Activated T-cell treated with anti-CD3 and anti-CD28 coated beads for 4 hours (primary cell): Measurements from ENCODE around the gene ANKRD52.

Experiments
- DNase-seq: peaks from one replicate; pipeline ENCODE4 v3.0.0-alpha.2; 2020

Gene ANKRD52

GRCh38 chr12:56237552-56237951 lies 20.6 kb downstream of the ANKRD52 start:
- no peak for DNase-seq

GRCh38 chr12:56236985-56237384 lies 21.2 kb downstream of the ANKRD52 start:
- DNase-seq: no peak

GRCh38 chr12:56236091-56236490 lies 22.1 kb downstream of the ANKRD52 start:
- DNase-seq: no peak

GRCh38 chr12:56234746-56235436 lies 23.3 kb downstream of the ANKRD52 start:
- no peak for DNase-seq

- no peak for DNase-seq
These were observed 27.0 kb downstream of the ANKRD52 start for GRCh38 chr12:56231184-56231582.

- no peak for DNase-seq
These were observed 27.6 kb downstream of the ANKRD52 start for GRCh38 chr12:56230432-56231183.

- no peak for DNase-seq
These were observed 28.2 kb downstream of the ANKRD52 start, which contains the start of gene SLC39A5 for GRCh38 chr12:56229916-56230431. Gene SLC39A5 (plus strand): TSS chr12:56230051. CDS start chr12:56231275, 1,224 bp downstream.

- no peak for DNase-seq
These were observed 29.1 kb downstream of the ANKRD52 start for GRCh38 chr12:56229082-56229481.

GRCh38 chr12:56224954-56225353 lies 33.2 kb downstream of the ANKRD52 start:
- DNase-seq: no peak

GRCh38 chr12:56224102-56224701 lies 34.0 kb downstream of the ANKRD52 start, which contains the start of gene NABP2:
Gene NABP2 (plus strand): TSS chr12:56224342. CDS start chr12:56224857, 515 bp downstream.
- peak; percentile 75 for DNase-seq

- DNase-seq: no peak
These were observed 34.5 kb downstream of the ANKRD52 start for GRCh38 chr12:56223571-56224101.

GRCh38 chr12:56222531-56222895 lies 35.7 kb downstream of the ANKRD52 start:
- DNase-seq: no peak

GRCh38 chr12:56221757-56222530 lies 36.2 kb downstream of the ANKRD52 start, which contains the start of gene RNF41:
Gene RNF41 (minus strand): TSS chr12:56221922. CDS start chr12:56214047, 7,875 bp downstream.
- DNase-seq: peak; percentile 90

GRCh38 chr12:56221232-56221756 lies 36.9 kb downstream of the ANKRD52 start:
- DNase-seq: no peak

GRCh38 chr12:56220611-56221231 lies 37.5 kb downstream of the ANKRD52 start:
- DNase-seq: no peak

- no peak for DNase-seq
These were observed 38.3 kb downstream of the ANKRD52 start for GRCh38 chr12:56219840-56220239.

GRCh38 chr12:56216461-56216860 lies 41.7 kb downstream of the ANKRD52 start:
- no peak for DNase-seq

GRCh38 chr12:56213878-56214277 lies 44.3 kb downstream of the ANKRD52 start:
- DNase-seq: no peak

GRCh38 chr12:56212361-56212760 lies 45.8 kb downstream of the ANKRD52 start:
- no peak for DNase-seq

GRCh38 chr12:56208006-56208405 lies 50.2 kb downstream of the ANKRD52 start:
- DNase-seq: no peak

- peak; percentile 6 for DNase-seq
These were observed 51.6 kb downstream of the ANKRD52 start for GRCh38 chr12:56206452-56207166.
